Smooth muscle cell (in vitro differentiated cells): ENCODE results near the gene PI16. TPM values are rescaled to one million over a fixed set of nuclear protein-coding genes. Genes with fewer than 3 reads are reported as not detected.
"Not testable (repeated sequence)": the region's sequence is repeated elsewhere in the genome, so short reads cannot be mapped to it uniquely, and the experiment has no call there.

ENCODE experiments used
- DNase-seq: peaks from one replicate; lab custom pipeline; 2025; ENCODE audit not compliant: unreplicated experiment; lab: John Stamatoyannopoulos, UW
- H2AFZ ChIP-seq: fragments of 200-600 bp; sonication (generic); 2 replicates; pipeline ENCODE4 v1.6.0; 2016; ENCODE audit warnings: antibody characterized with exemption, low read depth, mild to moderate bottlenecking
- H3F3A ChIP-seq: fragments of 200-600 bp; sonication (generic); 2 replicates; pipeline ENCODE4 v1.6.0; 2017; ENCODE audit warnings: antibody characterized with exemption, low read depth
- H3K27ac ChIP-seq: fragments of 200-600 bp; sonication (generic); 2 replicates; pipeline ENCODE4 v1.5.1; 2016; ENCODE audit warnings: low read depth, mild to moderate bottlenecking
- H3K27me3 ChIP-seq: fragments of 200-600 bp; sonication (generic); 2 replicates; pipeline ENCODE4 v1.6.1; 2016; ENCODE audit warnings: low read depth, mild to moderate bottlenecking
- H3K36me3 ChIP-seq: fragments of 200-600 bp; sonication (generic); 2 replicates; pipeline ENCODE4 v1.5.1; 2016; ENCODE audit warnings: low read depth
- H3K4me1 ChIP-seq: fragments of 200-600 bp; sonication (generic); 2 replicates; pipeline ENCODE4 v1.5.1; 2016; ENCODE audit warnings: low read depth
- H3K4me2 ChIP-seq: fragments of 200-600 bp; sonication (generic); 2 replicates; pipeline ENCODE4 v1.6.0; 2016; ENCODE audit warnings: mild to moderate bottlenecking
- H3K4me3 ChIP-seq: fragments of 200-600 bp; sonication (generic); 2 replicates; pipeline ENCODE4 v1.5.1; 2016; ENCODE audit warnings: mild to moderate bottlenecking
- H3K79me2 ChIP-seq: fragments of 200-600 bp; sonication (generic); 2 replicates; pipeline ENCODE4 v1.6.0; 2016; ENCODE audit warnings: low read depth, mild to moderate bottlenecking
- H3K9ac ChIP-seq: fragments of 200-600 bp; sonication (generic); 2 replicates; pipeline ENCODE4 v1.6.0; 2016; ENCODE audit warnings: low read depth
- H3K9me3 ChIP-seq: fragments of 200-600 bp; sonication (generic); replicated peaks from 2 replicates; pipeline ENCODE4 v1.5.1; 2016; ENCODE audit warnings: low read depth
- H4K20me1 ChIP-seq: fragments of 200-600 bp; sonication (generic); 2 replicates; pipeline ENCODE4 v1.6.0; 2016; ENCODE audit warnings: low read depth
- CTCF ChIP-seq: fragments of 200-600 bp; sonication (generic); IDR thresholded peaks from 2 replicates; pipeline ENCODE4 v1.5.1; 2017; ENCODE audit warnings: borderline replicate concordance, mild to moderate bottlenecking, antibody characterized with exemption; ENCODE audit not compliant: insufficient read depth, poor library complexity, severe bottlenecking
- WGBS: methylation state at CpG from one replicate; pipeline ENCODE4 v1.1.7; 2016; ENCODE audit warnings: low lambda C conversion rate; 5-methylcytosine and 5-hydroxymethylcytosine counted together
- polyA plus RNA-seq: library from polyadenylated mRNA; unstranded; fragments of >200 nt; fragmentation: Nextera tagmentation; extraction: Ambion mirVana; gene quantifications from 2 replicates; pipeline ENCODE4 v1.2.1, GENCODE V29; 2016
- total RNA-seq: library from RNA; depleted of rRNA; stranded (reverse); fragments of >200 nt; gene quantifications from 2 replicates; pipeline ENCODE4 v1.2.3, GENCODE V29; 2014

Gene PI16
- total and polyA plus RNA-seq, 2 experiments from 2014 or later, result 1.2 to 9.6 TPM

DNA sequence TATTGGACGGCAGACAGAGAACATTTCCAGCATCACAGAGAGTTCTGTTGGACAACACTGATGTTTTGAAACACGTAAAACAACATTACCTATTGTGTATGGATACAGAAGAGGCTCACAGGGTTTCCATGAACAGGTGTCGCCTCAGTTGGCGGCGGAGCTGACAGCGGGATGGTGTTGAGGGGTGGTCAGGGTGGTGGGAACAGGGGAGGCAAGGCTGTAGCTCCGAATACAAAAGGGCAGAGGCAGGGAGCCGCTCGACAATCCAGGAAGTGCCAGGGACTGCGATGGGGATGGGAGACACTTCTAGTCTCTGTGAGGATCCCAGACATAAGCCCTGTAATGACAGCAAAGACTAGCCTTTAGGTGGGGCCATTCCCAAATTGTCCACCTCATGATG is 14.5 kb upstream of the PI16 start:
- Histone ChIP-seq H3K27ac (no peak overlapping the region), H3K4me3 (no peak overlapping the region), H3K79me2 (no peaks in the 10 kb centered on the region), H3K9ac (no peak overlapping the region), H3K9me3 (no peaks in the 10 kb centered on the region), H4K20me1 (no peaks in the 10 kb centered on the region), H3K36me3 (no peaks in the 10 kb centered on the region), H2AFZ (no peak overlapping the region), H3K4me2 (no peak overlapping the region), H3K4me1 (peaks cover 5% of the 10 kb centered on the region), H3F3A (no peaks in the 10 kb centered on the region), H3K27me3 (peaks cover 5% of the 10 kb centered on the region)
- DNase-seq, result no peak
- TF ChIP-seq CTCF, result no peak
- 92% methylated on average over 10 of the region's 10 CpGs for WGBS

GRCh38 chr6:36941561-36941960 is 13.0 kb upstream of the PI16 start:
- not testable (repeated sequence) for H3K79me2 ChIP-seq, H3F3A ChIP-seq, H3K4me3 ChIP-seq, H3K9ac ChIP-seq, H3K27ac ChIP-seq, DNase-seq, H3K36me3 ChIP-seq, H3K27me3 ChIP-seq, H3K4me1 ChIP-seq, H3K4me2 ChIP-seq, H3K9me3 ChIP-seq, H2AFZ ChIP-seq, H4K20me1 ChIP-seq
- 94% methylated on average over 5 of the region's 40 CpGs for WGBS

- not testable (repeated sequence) for H3K4me1 ChIP-seq, H3K36me3 ChIP-seq, H3K9me3 ChIP-seq, H3K27me3 ChIP-seq, H3K27ac ChIP-seq, H2AFZ ChIP-seq, H3K4me2 ChIP-seq, H3F3A ChIP-seq, H4K20me1 ChIP-seq, H3K9ac ChIP-seq, H3K4me3 ChIP-seq, H3K79me2 ChIP-seq, DNase-seq
- 89% methylated on average over 1 of the region's 2 CpGs for WGBS
Observed at GRCh38 chr6:36942329-36942728, 12.2 kb upstream of the PI16 start.

DNA sequence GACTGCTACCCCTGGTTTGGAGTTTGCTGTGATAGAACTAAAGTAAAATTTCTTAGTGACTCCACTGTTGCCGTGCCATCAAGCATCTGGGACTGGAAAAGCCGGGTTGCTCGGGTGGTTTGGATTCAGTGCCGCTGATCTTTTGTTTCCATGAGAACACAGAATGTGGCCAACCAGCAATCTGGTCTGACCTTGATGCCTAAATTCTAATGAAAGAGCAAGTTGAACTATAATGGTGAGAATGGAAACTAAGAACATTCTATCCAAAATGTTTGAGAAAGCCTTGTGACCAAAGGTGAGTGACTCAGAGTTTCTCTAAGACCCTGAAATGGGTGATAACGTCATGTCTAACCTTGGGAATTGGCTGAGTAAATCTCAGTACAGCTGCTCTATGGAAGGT is 9.9 kb upstream of the PI16 start:
- Histone ChIP-seq H3K4me1 (peaks cover 3% of the 10 kb centered on the region), H4K20me1 (no peaks in the 10 kb centered on the region), H3F3A (no peaks in the 10 kb centered on the region), H3K4me2 (no peak overlapping the region), H3K4me3 (no peak overlapping the region), H3K9ac (no peak overlapping the region), H3K79me2 (no peaks in the 10 kb centered on the region), H3K9me3 (no peaks in the 10 kb centered on the region), H2AFZ (no peak overlapping the region), H3K27me3 (peaks cover 5% of the 10 kb centered on the region), H3K36me3 (no peaks in the 10 kb centered on the region), H3K27ac (no peak overlapping the region)
- no peak for TF ChIP-seq CTCF
- no peak for DNase-seq
- 75% methylated on average over 5 of the region's 5 CpGs for WGBS

- Histone ChIP-seq H3K4me2 (no peak overlapping the region), H3K4me3 (no peak overlapping the region), H3K27me3 (peaks cover 5% of the 10 kb centered on the region), H2AFZ (no peak overlapping the region), H3K4me1 (peaks cover 3% of the 10 kb centered on the region), H3K36me3 (no peaks in the 10 kb centered on the region), H4K20me1 (no peaks in the 10 kb centered on the region), H3K9ac (no peak overlapping the region), H3F3A (no peaks in the 10 kb centered on the region), H3K27ac (no peak overlapping the region), H3K9me3 (no peaks in the 10 kb centered on the region), H3K79me2 (no peaks in the 10 kb centered on the region)
- DNase-seq, result no peak
- 88% methylated on average over 4 of the region's 4 CpGs for WGBS
- TF ChIP-seq CTCF, result no peak
Observed at GRCh38 chr6:36945301-36945700, 9.2 kb upstream of the PI16 start.
